Esophagus squamous epithelium (tissue), 4 donors: ENCODE measurements around the gene CTPS2.

Experiments used
- CTCF ChIP-seq, 6 experiments: fragments of 450-650 bp in 4 of 6; fragments of 200-600 bp in 2 of 6; sonication (generic) in 2 of 6; IDR thresholded peaks; one replicate each; pipeline ENCODE4 v1.5.1; 2016 to 2019; ENCODE audit warnings: antibody characterized with exemption in 6 of 6, mild to moderate bottlenecking in 4 of 6, moderate library complexity in 4 of 6
- POLR2A ChIP-seq, 4 donors: fragments of 450-650 bp; IDR thresholded peaks; one replicate each; pipeline ENCODE4 v1.6.1; 2017; ENCODE audit warnings: antibody characterized with exemption in 4 of 4, mild to moderate bottlenecking in 4 of 4, moderate library complexity in 3 of 4

DNA sequence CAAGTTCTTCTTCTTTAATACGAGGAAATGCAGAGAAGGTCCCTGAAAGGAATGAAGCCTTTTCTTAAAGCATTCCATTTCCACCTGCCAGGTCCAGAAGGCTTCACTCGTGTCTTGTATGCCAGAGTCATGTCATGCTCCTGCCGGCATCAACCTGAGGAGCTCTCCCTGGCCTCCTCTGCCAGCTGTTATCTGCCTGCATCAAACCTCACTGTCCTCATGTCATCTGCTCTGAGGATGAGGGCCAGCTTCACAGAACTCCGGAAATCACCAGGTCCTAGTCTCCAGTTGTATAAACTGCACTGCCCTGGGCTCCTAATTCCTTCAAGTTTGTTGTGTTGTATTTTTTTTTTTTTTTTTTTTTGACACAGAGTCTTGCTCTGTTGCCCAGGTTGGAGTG is 82.6 kb downstream of the CTPS2 start:
- TF ChIP-seq CTCF (IDR thresholded peaks at IDR 0.05) (no peak), POLR2A (IDR thresholded peaks at IDR 0.05) (no peak)
